GM12873 (cell line): ENCODE results near the gene ITIH1.

Experiments
- CTCF ChIP-seq: IDR thresholded peaks from 2 replicates; pipeline ENCODE4 v1.5.1; 2012; ENCODE audit warnings: low read depth, mild to moderate bottlenecking, moderate library complexity, low read length, control low read depth; ENCODE audit not compliant: insufficient read depth; ENCODE audit errors: missing control alignments

ITIH1 gene

GRCh38 chr3:52784021-52784621, 6.7 kb downstream of the ITIH1 start:
- TF ChIP-seq CTCF: no peak

GRCh38 chr3:52784931-52785590, 7.7 kb downstream of the ITIH1 start:
- TF ChIP-seq CTCF: no peak

GRCh38 chr3:52786330-52787215, 9.2 kb downstream of the ITIH1 start:
- no peak for TF ChIP-seq CTCF

- no peak for TF ChIP-seq CTCF
Observed at GRCh38 chr3:52787246-52787645, 9.8 kb downstream of the ITIH1 start.

- no peak for TF ChIP-seq CTCF
Observed at GRCh38 chr3:52787672-52788625, 10.6 kb downstream of the ITIH1 start.

- TF ChIP-seq CTCF: no peak
Observed at GRCh38 chr3:52788890-52789745, 11.7 kb downstream of the ITIH1 start.
